ENCODE results near the gene RAD50.

GRCh38 chr5:132540764-132541163 is 16.0 kb upstream of the RAD50 start:
- TF ChIP-seq, protein P1, sequence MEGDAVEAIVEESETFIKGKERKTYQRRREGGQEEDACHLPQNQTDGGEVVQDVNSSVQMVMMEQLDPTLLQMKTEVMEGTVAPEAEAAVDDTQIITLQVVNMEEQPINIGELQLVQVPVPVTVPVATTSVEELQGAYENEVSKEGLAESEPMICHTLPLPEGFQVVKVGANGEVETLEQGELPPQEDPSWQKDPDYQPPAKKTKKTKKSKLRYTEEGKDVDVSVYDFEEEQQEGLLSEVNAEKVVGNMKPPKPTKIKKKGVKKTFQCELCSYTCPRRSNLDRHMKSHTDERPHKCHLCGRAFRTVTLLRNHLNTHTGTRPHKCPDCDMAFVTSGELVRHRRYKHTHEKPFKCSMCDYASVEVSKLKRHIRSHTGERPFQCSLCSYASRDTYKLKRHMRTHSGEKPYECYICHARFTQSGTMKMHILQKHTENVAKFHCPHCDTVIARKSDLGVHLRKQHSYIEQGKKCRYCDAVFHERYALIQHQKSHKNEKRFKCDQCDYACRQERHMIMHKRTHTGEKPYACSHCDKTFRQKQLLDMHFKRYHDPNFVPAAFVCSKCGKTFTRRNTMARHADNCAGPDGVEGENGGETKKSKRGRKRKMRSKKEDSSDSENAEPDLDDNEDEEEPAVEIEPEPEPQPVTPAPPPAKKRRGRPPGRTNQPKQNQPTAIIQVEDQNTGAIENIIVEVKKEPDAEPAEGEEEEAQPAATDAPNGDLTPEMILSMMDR (IDR thresholded peaks at IDR 0.05; ENCODE audit: low read length), result no peak
- no peak for TF ChIP-seq EZH2phosphoT487 (IDR thresholded peaks at IDR 0.05; ENCODE audit: low read length)
